C4-2B (cell line): ENCODE results near the gene CDC14B.

Source experiments
- ZFX ChIP-seq: fragments of 450-650 bp; IDR thresholded peaks from 2 replicates; pipeline ENCODE4 v1.6.1; 2017
- TF ChIP-seq, protein P1 (sequence below): fragments of 450-650 bp; conservative IDR thresholded peaks from 2 replicates; pipeline ENCODE4 v1.5.1; 2017; ENCODE audit warnings: mild to moderate bottlenecking

DNA sequence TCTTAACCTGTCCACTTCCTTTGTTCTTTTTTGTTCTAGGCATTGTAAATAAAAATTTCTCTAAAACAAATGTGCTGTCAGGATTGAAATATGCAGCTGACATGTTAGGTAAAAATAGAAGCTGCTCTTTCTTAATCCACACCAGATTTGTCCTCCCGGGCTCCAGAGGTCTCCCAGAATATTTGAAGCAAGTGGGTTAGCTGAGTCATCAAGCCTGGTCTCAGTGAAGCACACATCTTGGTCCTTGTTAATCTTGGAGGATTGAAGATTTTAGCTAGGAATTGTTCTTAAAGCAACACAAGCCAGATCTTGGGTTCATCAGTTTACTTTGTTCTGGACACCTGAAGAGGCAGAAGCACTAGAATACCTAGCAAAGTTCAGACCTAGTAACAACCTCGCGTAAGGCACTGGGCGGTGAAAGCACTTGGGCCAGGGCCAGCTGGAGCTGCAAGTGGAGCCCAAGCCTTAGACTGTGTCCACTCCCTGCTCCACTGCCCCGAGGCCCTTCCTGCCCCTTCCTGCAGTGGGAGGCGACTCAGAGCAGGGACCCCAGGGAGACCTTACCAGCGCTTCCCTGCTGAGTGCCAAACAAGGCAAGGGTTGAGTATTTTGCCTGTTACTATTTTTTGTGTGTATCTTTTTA lies 133.1 kb downstream of the CDC14B start:
- TF ChIP-seq, protein P1, sequence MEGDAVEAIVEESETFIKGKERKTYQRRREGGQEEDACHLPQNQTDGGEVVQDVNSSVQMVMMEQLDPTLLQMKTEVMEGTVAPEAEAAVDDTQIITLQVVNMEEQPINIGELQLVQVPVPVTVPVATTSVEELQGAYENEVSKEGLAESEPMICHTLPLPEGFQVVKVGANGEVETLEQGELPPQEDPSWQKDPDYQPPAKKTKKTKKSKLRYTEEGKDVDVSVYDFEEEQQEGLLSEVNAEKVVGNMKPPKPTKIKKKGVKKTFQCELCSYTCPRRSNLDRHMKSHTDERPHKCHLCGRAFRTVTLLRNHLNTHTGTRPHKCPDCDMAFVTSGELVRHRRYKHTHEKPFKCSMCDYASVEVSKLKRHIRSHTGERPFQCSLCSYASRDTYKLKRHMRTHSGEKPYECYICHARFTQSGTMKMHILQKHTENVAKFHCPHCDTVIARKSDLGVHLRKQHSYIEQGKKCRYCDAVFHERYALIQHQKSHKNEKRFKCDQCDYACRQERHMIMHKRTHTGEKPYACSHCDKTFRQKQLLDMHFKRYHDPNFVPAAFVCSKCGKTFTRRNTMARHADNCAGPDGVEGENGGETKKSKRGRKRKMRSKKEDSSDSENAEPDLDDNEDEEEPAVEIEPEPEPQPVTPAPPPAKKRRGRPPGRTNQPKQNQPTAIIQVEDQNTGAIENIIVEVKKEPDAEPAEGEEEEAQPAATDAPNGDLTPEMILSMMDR: no peak
- TF ChIP-seq ZFX: no peak
